GM21737 (cell line): Measurements from ENCODE around the gene IGSF21.
"Not testable (repeated sequence)": the region's sequence is repeated elsewhere in the genome, so short reads cannot be mapped to it uniquely, and the experiment has no call there.

Experiments used
- ATAC-seq: cut with Tn5 transposase; IDR thresholded peaks from one replicate; pipeline ENCODE4 v1.9.1; 2021; ENCODE audit warnings: mild to moderate bottlenecking, moderate library complexity; ENCODE audit not compliant: unreplicated experiment

The IGSF21 gene

DNA sequence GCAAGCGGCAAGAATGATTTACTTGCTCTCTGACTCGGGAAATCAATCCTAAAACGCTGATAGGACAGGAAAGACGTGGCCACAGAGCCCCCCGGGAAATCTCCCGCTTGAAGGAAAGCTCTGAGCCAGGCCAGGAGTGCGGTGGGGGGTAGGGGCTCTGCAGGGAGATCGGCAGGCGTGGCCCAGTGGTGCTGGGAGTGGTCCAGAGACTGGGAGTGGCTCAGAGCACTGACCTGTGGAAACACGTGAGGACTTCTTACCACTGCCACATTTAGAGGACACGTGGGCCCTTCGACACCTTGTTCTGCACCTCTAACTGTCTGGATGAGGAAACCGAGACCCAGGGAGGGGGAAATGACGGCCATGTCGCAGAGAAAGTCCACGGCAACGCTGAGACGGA lies 243.1 kb downstream of the IGSF21 start:
- no peak for ATAC-seq

GRCh38 chr1:18351735-18352134 lies 244.1 kb downstream of the IGSF21 start:
- no peak for ATAC-seq

- ATAC-seq, result no peak
These were observed 245.2 kb downstream of the IGSF21 start for GRCh38 chr1:18352636-18353265.

DNA sequence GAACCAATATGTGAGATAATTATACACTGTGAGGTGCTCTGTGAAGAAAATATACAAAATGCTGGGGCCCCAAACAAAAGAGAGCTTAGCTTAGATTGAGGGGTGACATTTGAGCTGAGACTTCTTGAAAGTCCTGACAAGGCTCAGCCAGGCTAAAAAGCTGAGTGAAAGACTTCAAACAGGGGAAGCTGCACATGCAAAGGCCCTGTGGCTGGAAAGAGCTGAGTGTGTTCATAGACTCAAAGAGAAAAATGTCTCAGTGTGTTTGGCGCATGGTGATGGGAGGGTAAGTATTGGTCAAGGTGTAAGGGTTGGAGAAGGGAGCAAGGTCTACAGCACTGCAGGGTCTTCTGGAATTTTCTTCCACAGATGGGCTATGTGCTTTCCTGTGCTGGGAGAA lies 245.9 kb downstream of the IGSF21 start:
- no peak for ATAC-seq

DNA sequence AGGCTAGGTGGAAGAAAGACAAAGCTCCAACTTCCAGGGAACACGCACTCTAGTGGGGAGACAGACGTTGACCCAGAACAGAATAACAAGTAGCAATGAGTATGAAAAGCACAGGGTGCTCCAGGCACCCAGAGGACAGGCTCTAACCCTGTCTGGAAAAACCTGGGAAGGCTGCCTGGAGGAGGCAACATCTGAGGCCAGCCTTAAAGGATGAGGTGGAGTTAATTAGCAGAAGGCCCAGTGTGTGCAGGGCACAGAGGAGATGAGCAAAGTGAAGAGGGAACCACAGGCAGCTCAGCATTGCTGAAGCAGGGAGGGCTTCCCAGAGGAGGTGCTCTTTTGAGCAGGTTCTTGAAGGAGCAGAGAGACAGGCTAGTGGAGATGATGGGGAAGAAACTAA lies 246.4 kb downstream of the IGSF21 start:
- no peak for ATAC-seq

DNA sequence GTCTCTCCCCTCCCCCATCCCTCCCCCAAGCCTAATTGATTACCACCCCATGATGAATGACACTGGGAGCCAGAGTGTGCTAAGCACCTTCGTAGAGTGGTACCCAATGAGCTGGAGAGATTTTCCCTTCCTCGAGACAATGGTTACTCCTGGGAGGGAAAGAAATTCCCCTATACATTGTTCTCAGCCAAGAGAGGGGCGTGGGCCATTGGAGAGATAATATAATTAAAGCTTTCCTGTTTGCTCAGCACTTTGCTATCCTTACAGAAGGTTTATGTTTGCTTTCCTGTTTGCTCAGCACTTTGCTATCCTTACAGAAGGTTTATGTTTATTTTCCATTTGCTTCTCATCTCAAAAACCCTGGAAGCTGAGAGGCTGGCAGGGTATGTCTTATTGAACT lies 247.0 kb downstream of the IGSF21 start:
- ATAC-seq, result no peak

DNA sequence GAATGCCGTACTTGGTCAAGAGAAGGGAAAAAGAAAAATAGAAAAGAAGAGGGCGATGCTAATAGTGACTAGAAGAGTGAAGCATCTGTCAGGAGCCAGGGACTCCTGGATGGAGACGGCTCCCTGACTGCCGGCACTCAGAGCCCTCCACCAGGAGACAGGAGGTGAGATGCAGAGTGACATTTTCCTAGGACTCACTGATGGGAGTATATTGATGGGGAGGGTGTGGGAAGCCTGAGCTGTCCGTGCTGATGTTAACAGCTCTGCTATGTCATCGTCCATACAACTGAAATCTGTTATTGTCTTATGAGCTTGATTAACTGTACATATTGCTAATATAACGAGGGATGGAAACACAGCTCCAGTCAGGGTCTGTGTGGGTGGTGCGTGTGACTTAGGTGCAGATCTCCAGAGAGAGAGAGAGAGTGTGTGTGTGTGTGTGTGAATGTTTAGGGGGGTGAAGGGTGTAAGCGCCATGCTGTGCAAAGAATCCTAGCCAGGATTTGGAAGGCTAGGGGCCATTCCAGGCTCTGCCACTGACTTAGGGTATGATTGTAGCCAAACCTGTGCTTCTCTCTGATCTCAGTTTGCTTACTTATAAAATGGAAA lies 250.1 kb downstream of the IGSF21 start:
- no peak for ATAC-seq

DNA sequence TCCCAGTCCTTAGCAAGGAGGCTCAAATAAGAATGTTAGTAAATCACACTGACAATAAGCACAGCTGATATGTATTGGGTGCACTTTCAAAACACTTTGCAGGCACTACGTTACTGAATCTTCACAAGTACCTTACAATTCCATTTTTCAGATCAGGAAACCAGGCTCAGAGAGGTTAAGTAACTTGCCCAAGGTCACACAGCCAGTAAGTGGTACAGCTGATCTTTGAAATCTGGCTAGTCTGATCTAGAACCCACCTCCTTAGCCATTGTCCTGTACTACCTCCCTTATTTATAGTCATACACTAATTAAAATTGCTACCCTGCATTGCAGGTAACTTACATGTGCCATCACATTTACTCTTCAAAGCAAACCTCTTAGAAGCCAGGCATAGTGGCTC lies 251.0 kb downstream of the IGSF21 start:
- ATAC-seq, result no peak

- no peak for ATAC-seq
These were observed 252.7 kb downstream of the IGSF21 start for GRCh38 chr1:18360251-18360650.

DNA sequence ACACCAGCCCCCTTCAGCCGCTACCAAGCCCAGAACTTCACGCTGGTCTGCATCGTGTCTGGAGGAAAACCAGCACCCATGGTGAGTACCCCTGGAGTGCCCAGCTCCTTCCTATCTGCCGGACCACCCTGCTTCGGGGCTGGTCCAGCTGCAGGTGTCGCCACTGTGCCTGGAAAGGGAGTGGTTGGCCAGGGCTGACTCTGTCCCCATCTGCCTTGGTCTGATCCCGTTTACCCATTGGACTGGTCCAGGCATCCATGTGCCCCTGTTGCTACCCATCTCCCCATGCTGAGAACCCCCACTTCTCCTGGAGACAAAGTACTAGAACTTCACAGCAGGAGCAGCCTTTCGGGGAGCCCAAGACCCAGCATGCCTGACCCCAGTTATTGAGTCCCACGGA lies 254.6 kb downstream of the IGSF21 start:
- ATAC-seq, result no peak

GRCh38 chr1:18363436-18363835 lies 255.8 kb downstream of the IGSF21 start:
- ATAC-seq, result no peak

DNA sequence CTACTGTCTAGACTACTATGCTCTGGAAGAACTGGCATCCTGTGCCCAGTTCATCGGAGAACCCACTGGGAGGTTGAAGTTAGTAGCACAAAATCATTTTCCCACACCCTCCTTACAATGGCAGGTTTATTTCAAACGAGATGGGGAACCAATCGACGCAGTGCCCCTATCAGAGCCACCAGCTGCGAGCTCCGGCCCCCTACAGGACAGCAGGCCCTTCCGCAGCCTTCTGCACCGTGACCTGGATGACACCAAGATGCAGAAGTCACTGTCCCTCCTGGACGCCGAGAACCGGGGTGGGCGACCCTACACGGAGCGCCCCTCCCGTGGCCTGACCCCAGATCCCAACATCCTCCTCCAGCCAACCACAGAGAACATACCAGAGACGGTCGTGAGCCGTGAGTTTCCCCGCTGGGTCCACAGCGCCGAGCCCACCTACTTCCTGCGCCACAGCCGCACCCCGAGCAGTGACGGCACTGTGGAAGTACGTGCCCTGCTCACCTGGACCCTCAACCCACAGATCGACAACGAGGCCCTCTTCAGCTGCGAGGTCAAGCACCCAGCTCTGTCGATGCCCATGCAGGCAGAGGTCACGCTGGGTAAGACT lies 257.6 kb downstream of the IGSF21 start:
- no peak for ATAC-seq

DNA sequence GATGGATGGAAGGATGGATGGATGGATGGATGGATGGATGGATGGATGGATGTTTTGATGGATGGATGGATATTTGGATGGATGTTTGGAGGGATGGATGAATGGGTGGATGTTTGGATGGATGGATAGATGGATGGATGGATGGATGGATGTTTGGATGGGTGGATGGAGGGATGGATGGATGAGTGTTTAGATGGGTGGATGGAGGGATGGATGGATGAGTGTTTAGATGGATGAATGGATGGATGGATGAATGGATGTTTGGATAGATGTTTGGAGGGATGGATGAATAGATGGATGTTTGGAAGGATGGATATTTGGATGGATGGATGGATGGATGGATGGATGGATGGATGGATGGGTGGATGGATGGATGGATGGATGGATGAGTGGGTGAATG lies 264.9 kb downstream of the IGSF21 start:
- ATAC-seq, result not testable (repeated sequence)

DNA sequence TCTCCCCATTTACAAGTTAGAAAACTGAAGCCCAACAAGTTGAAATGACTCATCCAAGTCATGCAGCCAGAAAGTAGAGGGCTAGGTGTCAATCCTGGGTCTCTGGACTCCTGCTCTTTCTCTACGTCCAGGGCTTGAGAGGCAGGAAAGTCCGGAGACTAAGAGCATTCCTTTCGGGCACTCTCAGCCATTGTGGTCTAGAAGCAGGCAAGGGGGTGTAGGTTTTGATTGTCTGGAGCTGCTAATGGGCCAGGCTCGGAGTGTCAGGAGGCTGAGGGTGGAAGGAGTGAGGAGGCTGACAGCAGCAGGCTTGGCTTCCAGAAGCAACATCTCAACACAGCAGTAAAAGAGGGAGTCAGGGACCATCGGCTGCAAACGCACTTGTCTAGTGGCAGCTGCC lies 265.6 kb downstream of the IGSF21 start:
- ATAC-seq, result no peak

GRCh38 chr1:18373882-18374493 lies 266.4 kb downstream of the IGSF21 start:
- no peak for ATAC-seq

DNA sequence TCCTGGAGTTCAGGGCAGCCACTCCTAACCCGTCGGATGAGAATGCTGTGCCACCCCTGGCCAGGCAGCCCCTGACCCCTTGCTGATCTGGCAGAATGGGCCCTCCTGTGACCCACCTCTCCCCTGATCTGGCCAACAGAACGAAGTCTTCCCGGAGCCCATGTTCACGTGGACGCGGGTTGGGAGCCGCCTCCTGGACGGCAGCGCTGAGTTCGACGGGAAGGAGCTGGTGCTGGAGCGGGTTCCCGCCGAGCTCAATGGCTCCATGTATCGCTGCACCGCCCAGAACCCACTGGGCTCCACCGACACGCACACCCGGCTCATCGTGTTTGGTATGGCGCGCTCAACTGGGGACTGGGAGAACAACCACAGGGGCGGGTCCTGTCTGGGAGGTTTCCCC lies 269.1 kb downstream of the IGSF21 start:
- no peak for ATAC-seq

- no peak for ATAC-seq
These were observed 272.7 kb downstream of the IGSF21 start for GRCh38 chr1:18380288-18380687.

- ATAC-seq, result no peak
These were observed 276.5 kb downstream of the IGSF21 start for GRCh38 chr1:18384059-18384458.

DNA sequence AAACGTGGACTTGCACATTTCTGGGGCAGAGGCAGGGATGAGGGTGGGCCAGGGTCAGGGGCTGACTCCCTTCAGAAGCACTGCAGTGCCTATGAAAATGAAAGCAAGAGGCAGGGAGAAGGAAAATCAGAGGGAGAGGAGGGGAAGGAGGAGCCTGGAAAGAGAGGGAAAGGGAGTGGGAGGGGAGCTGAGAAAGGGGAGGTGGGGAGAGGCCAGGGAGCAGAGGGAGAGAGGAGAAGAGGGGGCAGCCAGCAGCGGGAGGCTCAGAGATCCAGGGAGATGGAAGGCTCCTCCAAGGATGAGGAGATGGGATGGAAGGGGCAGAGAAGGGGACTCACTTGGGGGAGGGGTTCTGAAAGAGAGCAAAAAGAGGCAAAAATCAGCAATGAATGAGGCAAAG lies 276.9 kb downstream of the IGSF21 start:
- no peak for ATAC-seq

DNA sequence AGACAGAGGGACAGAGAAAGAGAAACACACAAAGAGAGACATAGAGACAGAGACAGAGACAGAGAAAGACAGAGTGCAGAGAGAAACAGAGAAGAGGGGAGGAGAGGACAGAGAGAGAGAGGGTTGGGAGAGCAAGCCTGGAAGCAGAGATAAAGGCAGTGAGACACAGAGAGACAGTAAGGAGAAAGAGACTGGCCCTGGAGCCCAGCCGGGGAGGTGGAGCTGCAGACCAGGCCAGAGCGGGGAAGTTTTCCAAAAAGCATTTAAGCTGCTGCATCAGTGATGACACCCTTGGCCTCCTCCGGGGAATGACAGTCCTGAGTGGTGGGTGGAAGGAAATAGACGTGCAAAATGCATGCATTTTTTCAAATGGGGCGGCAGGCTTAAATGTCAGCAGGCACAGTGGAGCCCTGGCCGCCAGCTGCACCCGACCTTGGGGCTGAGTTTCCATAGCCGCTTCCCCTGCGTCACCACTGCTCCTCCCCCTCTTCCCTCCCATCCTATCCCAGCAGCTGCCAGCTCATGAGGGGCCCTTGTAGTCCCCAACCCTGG lies 277.7 kb downstream of the IGSF21 start:
- no peak for ATAC-seq

- no peak for ATAC-seq
These were observed 279.0 kb downstream of the IGSF21 start for GRCh38 chr1:18386591-18386990.

DNA sequence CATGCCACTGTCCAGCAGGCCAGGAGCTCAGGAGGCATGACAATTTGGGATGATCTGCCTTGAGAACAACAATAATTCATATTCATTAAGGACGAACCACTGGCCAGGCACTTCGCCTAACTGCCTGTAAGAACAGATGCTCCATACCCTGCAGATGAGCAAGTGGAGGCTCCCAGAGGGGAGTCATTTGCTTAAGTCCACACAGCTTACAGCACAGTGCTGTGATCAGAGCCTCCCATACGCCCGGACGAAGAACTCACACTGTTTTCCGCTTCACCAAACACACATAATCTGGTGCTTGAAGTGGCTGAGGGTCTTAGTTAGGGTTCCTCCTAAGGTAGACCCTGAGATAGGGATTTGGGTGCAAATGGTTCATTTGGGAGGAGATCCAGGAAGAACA lies 279.7 kb downstream of the IGSF21 start:
- no peak for ATAC-seq
